Activated T-helper 2 cell treated with anti-CD3 and anti-CD28 coated beads, Interferon-gamma antibody, Interleukin-2, Interleukin-4, amounts not matched to agents 10 μg/mL and 5 μg/mL and 100 μg/mL, durations not matched to agents 14 hours and 24 hours and 36 hours (primary cell): ENCODE results near the gene ENTPD8. TPM values are rescaled to one million over a fixed set of nuclear protein-coding genes. Genes with fewer than 3 reads are reported as not detected.
A peak's percentile ranks its signal among the peaks of the same experiment; 100 is the strongest.

Source experiments
- DNase-seq: peaks from one replicate; pipeline ENCODE4 v3.0.0; 2021; ENCODE audit warnings: low spot score
- H3K27ac Mint-ChIP-seq: one replicate; pipeline ENCODE4 v1.8.0; 2021; ENCODE audit warnings: mixed read lengths
- H3K27me3 Mint-ChIP-seq: one replicate; pipeline ENCODE4 v1.8.0; 2021; ENCODE audit warnings: low read depth, mixed read lengths
- H3K36me3 Mint-ChIP-seq: one replicate; pipeline ENCODE4 v1.8.0; 2021; ENCODE audit warnings: low read depth, mixed read lengths
- H3K4me1 Mint-ChIP-seq: one replicate; pipeline ENCODE4 v1.8.0; 2021; ENCODE audit warnings: low read depth, mixed read lengths
- H3K4me3 Mint-ChIP-seq: one replicate; pipeline ENCODE4 v1.8.0; 2021; ENCODE audit warnings: low read depth, mild to moderate bottlenecking, moderate library complexity, mixed read lengths
- H3K9me3 Mint-ChIP-seq: one replicate; pipeline ENCODE4 v1.8.0; 2021; ENCODE audit warnings: mixed read lengths
- intact Hi-C: fragments of 100-400 bp; cut with micrococcal nuclease; formaldehyde crosslinking; loops from one replicate; pipeline ENCODE4 v1.15.1; 2023
- total RNA-seq: library from RNA; stranded (reverse); gene quantifications from 2 replicates; pipeline ENCODE4 v1.2.3, GENCODE V29; 2022

The ENTPD8 gene
- total RNA-seq, 1 donor from 2014 or later: not detected

DNA sequence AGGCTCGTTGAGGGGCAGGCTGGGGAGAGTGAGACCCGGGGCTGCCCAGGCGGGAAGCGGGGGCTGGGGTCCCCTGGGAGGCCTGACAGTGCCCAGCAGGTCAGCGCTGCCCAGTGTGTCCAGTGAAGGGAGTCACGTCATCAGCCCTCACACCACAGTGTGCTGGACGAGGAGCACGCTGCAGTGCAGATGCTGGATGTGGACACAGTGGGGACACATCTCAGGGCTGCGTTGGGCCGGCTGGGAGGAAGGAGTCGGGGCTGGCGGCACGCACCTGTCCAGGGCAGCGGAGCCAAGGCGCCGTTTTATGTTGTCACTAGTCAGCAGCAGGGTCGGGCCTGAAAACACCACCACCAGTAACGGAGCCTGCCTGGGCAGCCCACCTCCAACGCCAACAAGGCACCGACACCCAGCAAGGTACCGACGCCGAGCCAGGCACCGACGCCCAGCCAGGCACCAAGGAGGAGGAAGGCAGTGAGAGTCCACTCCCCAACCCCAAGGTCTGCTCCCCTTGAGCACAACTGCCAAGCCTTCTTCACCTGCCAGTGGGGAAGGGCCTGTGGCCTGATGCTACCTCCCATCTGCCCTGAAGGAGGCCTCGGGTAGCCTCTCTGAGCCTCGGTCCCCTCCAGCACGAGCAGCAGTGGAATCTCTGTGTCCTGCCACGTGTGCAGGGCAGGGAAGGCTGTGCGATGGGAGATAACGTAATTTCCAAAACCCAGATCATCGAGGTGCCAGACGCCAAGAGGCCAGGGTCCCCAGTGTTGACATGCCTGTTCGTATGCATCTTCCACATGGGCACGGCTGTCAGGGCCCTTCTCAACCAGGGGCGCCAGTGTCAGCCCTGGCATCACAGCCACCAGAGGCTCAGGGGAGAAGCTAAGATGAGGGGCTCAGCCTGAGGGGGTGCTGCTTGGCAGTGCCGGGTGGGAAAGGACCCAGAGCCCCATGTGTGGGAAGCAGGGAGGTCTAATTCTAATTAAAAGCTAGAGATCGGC is 39.8 kb upstream of the ENTPD8 start:
- Mint-ChIP-seq H3K36me3 (peaks cover 2% of the 10 kb centered on the region), H3K4me1 (peaks cover 9% of the 10 kb centered on the region), H3K27me3 (no peaks in the 10 kb centered on the region), H3K9me3 (peaks cover 4% of the 10 kb centered on the region), H3K4me3 (no peak overlapping the region), H3K27ac (no peak overlapping the region)
- DNase-seq: no peak
- intact Hi-C loops: no loop called here

DNA sequence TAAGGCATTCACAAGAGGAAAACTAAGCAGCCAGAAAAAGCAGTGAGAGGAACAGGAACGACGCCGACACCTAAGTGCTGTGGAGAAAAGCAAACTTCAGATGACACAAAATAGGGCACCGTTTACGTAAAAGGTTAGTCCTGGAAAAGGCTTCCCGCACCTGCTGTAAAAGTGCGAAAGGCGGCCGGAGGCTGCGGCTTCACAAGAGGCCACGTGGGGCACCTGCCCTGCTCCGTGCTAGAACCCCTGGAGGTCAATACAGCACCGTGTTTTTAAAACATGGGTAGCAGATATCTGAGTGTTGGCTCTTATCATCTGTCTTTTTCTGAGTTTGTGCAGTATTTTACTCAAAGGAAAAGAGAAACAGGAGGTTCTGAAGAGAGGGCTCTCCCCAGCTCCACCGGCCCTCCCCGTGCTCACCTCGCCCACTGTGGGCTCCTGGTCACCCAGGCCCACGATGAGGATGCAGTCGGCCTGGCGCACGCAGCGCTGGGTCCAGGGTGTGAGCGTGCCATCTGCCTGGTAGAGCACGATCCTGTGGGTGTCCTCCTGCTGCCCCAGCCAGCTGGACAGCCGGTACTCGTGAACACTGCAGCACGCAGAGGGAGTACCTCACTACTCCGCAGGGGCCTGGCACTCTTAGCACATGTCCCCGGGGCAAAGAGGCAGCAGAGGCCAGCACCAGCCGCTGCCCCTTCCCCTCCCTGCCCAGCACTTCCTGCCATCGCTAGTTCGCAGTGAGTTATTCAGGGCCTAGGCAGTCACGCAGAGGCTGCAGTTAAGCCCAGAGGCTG is 38.9 kb upstream of the ENTPD8 start:
- Mint-ChIP-seq H3K27ac (no peak overlapping the region), H3K36me3 (peaks cover 6% of the 10 kb centered on the region), H3K27me3 (no peaks in the 10 kb centered on the region), H3K4me3 (no peak overlapping the region), H3K9me3 (peaks cover 9% of the 10 kb centered on the region), H3K4me1 (peaks cover 9% of the 10 kb centered on the region)
- no peak for DNase-seq
- intact Hi-C loops: no loop called here

DNA sequence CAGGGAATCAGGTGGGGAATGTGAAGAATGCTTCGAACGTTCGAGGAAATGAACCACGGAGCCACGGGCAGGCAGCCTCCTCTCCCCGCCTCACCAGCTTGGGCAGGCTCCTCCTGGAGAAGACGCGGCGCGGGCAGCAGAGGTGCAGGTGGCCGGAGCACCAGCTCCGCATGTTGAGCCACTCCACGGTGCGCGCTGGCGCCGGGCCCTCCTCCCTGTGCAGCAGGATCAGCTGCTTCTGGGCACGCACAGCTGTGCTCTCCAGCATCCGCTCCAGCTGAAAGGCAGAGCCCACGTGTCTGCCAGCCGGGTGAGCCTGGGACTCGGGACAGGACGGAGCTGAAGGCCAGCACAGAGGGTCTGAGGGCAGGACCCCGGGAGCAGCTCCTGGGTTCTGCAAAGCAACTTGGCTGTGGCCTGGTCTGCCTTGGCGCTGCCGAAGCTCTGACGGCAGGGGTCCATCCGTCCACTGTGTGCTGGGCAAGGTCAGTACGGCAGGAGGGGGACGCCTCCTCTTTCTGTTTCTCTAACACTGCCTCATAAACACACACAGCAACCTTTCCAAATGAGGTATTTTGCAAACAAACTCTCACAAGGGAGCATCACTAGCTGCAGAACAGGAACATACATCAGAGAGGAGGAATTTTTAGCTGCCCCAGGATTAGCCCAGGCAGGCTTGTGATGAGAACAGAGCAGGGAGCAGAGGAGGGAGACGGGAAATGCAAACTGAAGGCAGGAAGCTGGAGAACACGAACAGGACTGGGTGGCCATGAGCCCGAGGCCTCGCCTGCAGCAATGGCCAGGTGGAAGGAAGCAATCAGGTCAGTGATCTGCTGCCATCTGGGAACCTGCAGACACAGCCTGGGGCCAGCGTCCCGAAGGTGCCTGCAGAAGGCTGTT is 38.1 kb upstream of the ENTPD8 start:
- no peaks in the 10 kb centered on the region for H3K27me3 Mint-ChIP-seq
- peaks cover 12% of the 10 kb centered on the region for H3K9me3 Mint-ChIP-seq
- intact Hi-C loops: no loop called here
- no peak overlapping the region for H3K4me3 Mint-ChIP-seq
- peaks cover 6% of the 10 kb centered on the region for H3K36me3 Mint-ChIP-seq
- peaks cover 9% of the 10 kb centered on the region for H3K4me1 Mint-ChIP-seq
- DNase-seq: no peak
- no peak overlapping the region for H3K27ac Mint-ChIP-seq

DNA sequence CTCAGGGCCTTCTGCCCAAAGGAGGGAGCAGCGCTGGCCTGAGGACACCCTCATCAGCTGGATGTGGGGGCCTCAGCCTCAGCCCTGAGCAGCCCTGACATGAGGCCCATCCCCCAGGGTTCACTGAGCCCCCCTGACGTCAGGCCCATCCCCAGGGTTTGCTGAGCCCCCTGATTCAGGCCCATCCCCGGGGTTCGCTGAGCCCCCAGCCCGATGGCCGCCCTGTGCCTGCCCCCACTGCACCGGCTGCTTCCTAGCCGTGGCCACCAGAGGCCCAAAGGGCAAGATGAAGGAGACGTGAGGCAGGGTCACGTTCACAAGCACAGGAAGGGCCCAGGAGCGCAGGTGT is 37.4 kb upstream of the ENTPD8 start:
- H3K4me3 Mint-ChIP-seq: no peak overlapping the region
- H3K27ac Mint-ChIP-seq: no peak overlapping the region
- intact Hi-C loops: no loop called here
- H3K27me3 Mint-ChIP-seq: no peaks in the 10 kb centered on the region
- DNase-seq: no peak
- peaks cover 9% of the 10 kb centered on the region for H3K4me1 Mint-ChIP-seq
- H3K36me3 Mint-ChIP-seq: peaks cover 6% of the 10 kb centered on the region
- peaks cover 17% of the 10 kb centered on the region for H3K9me3 Mint-ChIP-seq

DNA sequence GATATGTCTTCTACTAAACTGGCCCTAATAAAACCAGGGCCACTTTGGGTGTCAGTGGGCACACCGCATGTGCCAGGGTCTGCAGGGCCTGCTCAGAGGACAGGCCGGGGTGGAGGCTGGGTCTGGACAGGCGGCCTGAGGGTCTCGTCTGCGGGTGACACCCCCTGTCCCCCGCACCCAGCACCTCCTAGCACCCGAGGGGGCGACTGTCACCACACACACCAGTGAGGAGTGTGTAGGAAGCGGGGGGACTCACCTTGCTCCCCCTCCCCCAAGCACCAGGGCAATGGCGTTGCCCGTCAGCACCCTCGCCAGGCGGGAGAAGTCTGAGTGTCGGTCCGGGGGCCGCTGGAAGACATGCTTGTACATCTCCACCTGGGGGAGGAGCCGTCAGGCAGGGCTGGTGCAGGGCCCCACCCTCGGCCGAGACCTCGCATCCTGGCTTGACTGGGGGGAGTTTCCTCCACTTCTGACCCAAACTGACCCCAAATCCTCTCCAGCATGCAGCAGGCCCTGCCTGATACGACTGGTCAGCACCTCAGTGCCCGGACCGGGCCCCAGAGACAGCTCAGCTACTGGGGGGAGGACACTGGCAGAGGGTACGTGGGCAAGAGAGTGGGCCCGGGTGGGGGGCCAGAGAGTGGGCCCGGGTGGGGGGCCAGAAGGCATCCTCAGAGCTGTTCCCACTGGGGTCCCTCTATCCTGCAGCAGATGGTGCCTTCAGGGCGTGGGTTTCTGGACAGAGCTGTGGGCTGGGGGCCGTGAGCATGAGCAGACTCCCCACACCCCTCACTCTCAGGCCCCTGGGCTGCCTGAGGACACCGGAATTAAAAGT is 36.8 kb upstream of the ENTPD8 start:
- Mint-ChIP-seq H3K27me3 (no peaks in the 10 kb centered on the region), H3K27ac (no peak overlapping the region), H3K9me3 (peaks cover 23% of the 10 kb centered on the region), H3K36me3 (peaks cover 8% of the 10 kb centered on the region), H3K4me3 (no peak overlapping the region), H3K4me1 (peaks cover 9% of the 10 kb centered on the region)
- DNase-seq: no peak
- intact Hi-C loops: no loop called here

DNA sequence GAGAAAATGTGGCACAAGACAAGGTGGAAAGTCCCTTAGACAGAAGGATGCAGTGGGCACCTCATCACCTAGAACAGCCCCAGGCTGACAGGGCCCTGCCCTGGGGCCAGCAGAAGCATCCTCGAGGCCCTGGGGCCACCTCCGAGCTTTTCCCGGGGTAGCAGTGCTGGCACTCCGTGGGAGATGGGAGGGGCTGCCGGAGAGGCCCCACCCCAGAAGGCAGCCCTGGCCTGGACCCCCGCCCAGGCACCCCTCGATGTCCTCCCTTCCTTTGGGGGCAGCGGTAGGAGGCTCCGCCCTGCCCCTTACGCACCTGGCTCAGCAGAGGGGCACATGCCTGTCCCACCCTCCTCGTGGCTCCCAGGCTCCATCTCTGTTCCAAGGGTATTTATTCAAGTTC is 35.7 kb upstream of the ENTPD8 start:
- no peak overlapping the region for H3K4me3 Mint-ChIP-seq
- peaks cover 26% of the 10 kb centered on the region for H3K9me3 Mint-ChIP-seq

DNA sequence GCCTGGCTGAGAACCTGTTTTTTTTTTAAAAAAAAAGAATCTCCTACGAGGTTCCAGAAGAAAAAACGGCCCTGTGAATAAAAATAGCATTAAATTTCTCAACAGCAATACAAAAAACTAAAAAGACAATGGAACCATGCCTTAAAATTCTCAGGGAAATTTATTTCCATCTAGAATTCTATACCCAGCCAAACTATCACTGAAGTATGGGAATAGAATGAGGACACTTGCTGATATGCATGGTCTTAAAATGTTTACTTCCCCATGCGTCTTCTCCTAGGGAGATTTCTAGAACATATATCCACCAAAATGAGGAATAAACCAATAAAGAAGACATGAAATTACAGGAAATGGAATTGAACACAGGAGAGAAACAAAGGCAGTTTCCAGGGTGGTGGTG is 34.5 kb upstream of the ENTPD8 start:
- Mint-ChIP-seq H3K4me1 (peaks cover 3% of the 10 kb centered on the region), H3K4me3 (no peak overlapping the region), H3K27me3 (peaks cover 2% of the 10 kb centered on the region), H3K9me3 (peaks cover 26% of the 10 kb centered on the region), H3K36me3 (peaks cover 9% of the 10 kb centered on the region), H3K27ac (no peak overlapping the region)
- DNase-seq: no peak
- intact Hi-C loops: no loop called here

More for the DNA sequence above, 35.7 kb upstream of the ENTPD8 start:
- no peaks in the 10 kb centered on the region for H3K27me3 Mint-ChIP-seq
- no peak for DNase-seq
- peaks cover 3% of the 10 kb centered on the region for H3K4me1 Mint-ChIP-seq
- peaks cover 9% of the 10 kb centered on the region for H3K36me3 Mint-ChIP-seq
- intact Hi-C loops: no loop called here
- no peak overlapping the region for H3K27ac Mint-ChIP-seq

DNA sequence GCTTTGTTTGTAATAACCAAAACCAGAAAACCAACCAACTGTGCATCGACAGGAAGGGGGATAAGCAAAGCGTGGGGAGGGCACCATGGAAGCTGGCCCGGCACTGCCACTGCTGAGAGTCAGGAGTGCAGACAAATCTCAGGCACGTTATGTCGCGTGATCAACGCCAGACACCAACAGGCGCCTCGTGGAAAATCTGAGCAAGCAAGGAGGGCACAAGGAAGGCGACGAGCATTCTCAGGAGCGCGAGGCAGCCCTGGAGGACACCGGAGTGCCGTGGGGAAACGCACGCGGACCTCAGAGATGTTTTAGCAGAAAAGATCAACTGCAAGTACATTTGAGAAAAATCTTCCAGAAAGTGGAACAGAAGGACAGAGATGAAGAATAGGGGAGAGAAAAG is 33.1 kb upstream of the ENTPD8 start:
- DNase-seq: no peak
- H3K27ac Mint-ChIP-seq: no peak overlapping the region
- intact Hi-C loops: no loop called here
- peaks cover 9% of the 10 kb centered on the region for H3K36me3 Mint-ChIP-seq
- peaks cover 26% of the 10 kb centered on the region for H3K9me3 Mint-ChIP-seq
- H3K27me3 Mint-ChIP-seq: peaks cover 9% of the 10 kb centered on the region
- peaks cover 6% of the 10 kb centered on the region for H3K4me1 Mint-ChIP-seq
- H3K4me3 Mint-ChIP-seq: no peak overlapping the region

DNA sequence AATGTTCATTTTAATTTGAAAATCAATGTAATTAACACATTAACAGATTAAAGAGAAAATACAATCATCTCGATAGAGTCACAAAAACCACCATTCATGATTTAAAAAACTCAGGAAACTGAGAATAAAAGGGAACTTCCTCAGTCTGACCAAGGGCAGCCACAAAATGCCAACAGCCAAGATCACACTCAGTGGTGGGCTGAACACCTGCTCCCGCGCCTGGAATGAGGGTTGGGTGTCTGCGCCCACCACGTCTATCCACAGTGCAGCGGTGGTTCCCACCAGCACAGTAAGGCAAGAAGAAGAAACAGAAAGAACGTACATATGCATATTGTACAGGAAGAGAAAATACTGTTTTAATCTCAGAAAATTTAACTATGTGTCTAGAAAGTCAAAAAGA is 29.6 kb upstream of the ENTPD8 start:
- no peak overlapping the region for H3K4me3 Mint-ChIP-seq
- H3K9me3 Mint-ChIP-seq: peaks cover 20% of the 10 kb centered on the region
- peaks cover 17% of the 10 kb centered on the region for H3K27me3 Mint-ChIP-seq
- intact Hi-C loops: no loop called here
- H3K27ac Mint-ChIP-seq: peak overlapping the region; percentile 1
- H3K36me3 Mint-ChIP-seq: peaks cover 5% of the 10 kb centered on the region
- no peak for DNase-seq
- H3K4me1 Mint-ChIP-seq: peaks cover 9% of the 10 kb centered on the region

DNA sequence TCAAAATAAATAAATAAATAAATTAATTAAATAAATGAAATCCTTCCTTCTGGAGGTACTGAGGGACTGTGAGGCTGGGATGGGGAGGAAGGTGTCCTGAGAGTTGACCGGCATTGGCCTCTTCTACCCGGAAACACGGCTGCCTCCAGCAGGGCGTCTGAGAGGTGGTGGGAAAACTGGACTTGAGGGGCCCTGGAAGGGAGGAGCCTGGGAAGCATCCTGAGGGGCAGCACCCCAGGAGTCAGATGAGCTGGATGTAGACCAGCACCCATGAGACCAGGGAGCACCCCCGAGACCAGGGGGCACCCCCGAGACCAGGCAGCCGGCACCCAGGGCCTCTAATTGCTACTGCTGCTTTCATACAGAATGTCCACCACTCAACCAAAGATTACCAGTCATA is 26.7 kb upstream of the ENTPD8 start:
- Mint-ChIP-seq H3K36me3 (peaks cover under 1% of the 10 kb centered on the region), H3K27me3 (peaks cover 17% of the 10 kb centered on the region), H3K4me1 (peaks cover 9% of the 10 kb centered on the region), H3K4me3 (no peak overlapping the region), H3K9me3 (peaks cover 2% of the 10 kb centered on the region), H3K27ac (no peak overlapping the region)
- DNase-seq: no peak
- intact Hi-C loops: loop anchor here (10.0 kb wide), 1 partner anchor 137 kb away; the partner anchor contains the start of gene ARRDC1

DNA sequence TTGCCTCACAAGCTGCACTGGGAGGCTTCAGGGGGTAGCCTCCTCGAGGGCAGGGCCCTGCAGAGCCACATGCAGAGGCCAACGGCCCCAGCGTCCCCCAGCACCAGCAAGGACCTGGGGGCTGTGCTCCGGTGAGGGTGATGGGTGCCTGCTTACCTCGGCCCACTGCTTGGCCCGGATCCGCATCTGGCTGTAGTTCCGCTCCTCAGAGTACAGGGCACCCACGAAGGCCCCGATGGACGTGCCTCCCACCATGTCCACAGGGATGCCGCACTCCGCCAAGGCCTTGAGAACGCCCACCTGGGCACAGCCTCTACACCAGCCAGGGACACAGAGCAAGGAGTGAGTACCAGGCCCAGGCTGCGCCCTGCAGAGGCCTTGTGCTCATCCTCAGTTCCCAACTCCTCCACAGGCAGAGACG is 26.0 kb upstream of the ENTPD8 start:
- intact Hi-C loops: loop anchor here (10.0 kb wide), 1 partner anchor 138 kb away; the partner anchor contains the start of gene ARRDC1
- no peak overlapping the region for H3K27ac Mint-ChIP-seq
- H3K9me3 Mint-ChIP-seq: no peaks in the 10 kb centered on the region
- no peak overlapping the region for H3K4me3 Mint-ChIP-seq
- H3K4me1 Mint-ChIP-seq: peaks cover 9% of the 10 kb centered on the region
- peaks cover 17% of the 10 kb centered on the region for H3K27me3 Mint-ChIP-seq
- H3K36me3 Mint-ChIP-seq: no peaks in the 10 kb centered on the region
- DNase-seq: no peak
